Immature natural killer cell (primary cell): Measurements from ENCODE around the gene NMNAT3. TPM values are rescaled to one million over a fixed set of nuclear protein-coding genes. Genes with fewer than 3 reads are reported as not detected.
A peak's percentile ranks its signal among the peaks of the same experiment; 100 is the strongest.

Experiments used
- DNase-seq, 3 donors: peaks; one replicate each; pipeline ENCODE4 v3.0.0; 2022; ENCODE audit warnings: mixed read lengths in 1 of 3
- H3K27ac Mint-ChIP-seq, 6 donors: one replicate each; pipeline ENCODE4 v1.8.0; 2020; ENCODE audit warnings: mixed read lengths in 6 of 6, mild to moderate bottlenecking in 5 of 6, inconsistent platforms in 4 of 6, moderate library complexity in 3 of 6
- H3K27me3 Mint-ChIP-seq, 3 donors: one replicate each; pipeline ENCODE4 v1.8.0; 2020 to 2021; ENCODE audit warnings: low read depth in 3 of 3, mild to moderate bottlenecking in 3 of 3, mixed read lengths in 3 of 3, moderate library complexity in 3 of 3, inconsistent platforms in 1 of 3
- H3K36me3 Mint-ChIP-seq, 3 donors: one replicate each; pipeline ENCODE4 v1.8.0; 2020; ENCODE audit warnings: mixed read lengths in 3 of 3, inconsistent platforms in 2 of 3, mild to moderate bottlenecking in 2 of 3
- H3K4me1 Mint-ChIP-seq, 2 donors: one replicate each; pipeline ENCODE4 v1.8.0; 2020; ENCODE audit warnings: inconsistent platforms in 2 of 2, mild to moderate bottlenecking in 2 of 2, mixed read lengths in 2 of 2, moderate library complexity in 1 of 2
- H3K4me3 Mint-ChIP-seq, 5 donors: one replicate each; pipeline ENCODE4 v1.8.0; 2020; ENCODE audit warnings: mild to moderate bottlenecking in 5 of 5, mixed read lengths in 5 of 5, inconsistent platforms in 3 of 5, moderate library complexity in 3 of 5
- H3K9me3 Mint-ChIP-seq, 6 donors: one replicate each; pipeline ENCODE4 v1.8.0; 2020; ENCODE audit warnings: mild to moderate bottlenecking in 6 of 6, mixed read lengths in 6 of 6, inconsistent platforms in 4 of 6, moderate library complexity in 3 of 6
- polyA plus RNA-seq, 3 donors: library from polyadenylated mRNA; unstranded; fragments of 300-500 nt; fragmentation: Illumina TruSeq; gene quantifications; one replicate each; pipeline ENCODE4 v1.2.3, GENCODE V29; 2021

The NMNAT3 gene
- polyA plus RNA-seq, 3 donors from 2014 or later, result 1.4 to 7.1 (median 2.5) TPM

DNA sequence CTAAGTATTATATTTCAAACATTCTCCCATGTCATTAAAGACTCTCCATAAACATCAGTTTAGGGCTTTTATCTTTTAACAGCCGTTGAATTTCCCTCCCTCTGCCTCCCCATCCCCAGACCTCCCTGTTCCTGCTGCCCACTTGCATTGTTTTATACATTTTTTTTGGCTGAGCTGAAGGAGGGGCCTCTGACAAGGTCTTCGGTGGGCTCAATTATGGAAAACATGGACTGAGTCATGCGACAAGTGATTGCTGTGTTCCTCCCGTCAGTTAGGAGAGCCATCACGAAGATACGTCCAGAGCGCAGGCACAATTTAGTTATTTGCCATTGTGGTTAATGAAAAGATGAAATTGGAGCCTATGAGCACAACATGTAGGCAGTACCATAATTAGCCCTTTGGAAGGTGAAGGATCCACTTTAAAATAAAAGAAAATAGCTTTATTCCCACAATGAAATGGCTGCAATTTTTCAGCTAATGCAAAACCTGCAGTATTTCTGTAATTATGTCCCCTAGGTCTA lies 12.0 kb upstream of the NMNAT3 start:
- Mint-ChIP-seq H3K27ac (no peak overlapping the region), H3K4me1 (no peaks in the 10 kb centered on the region), H3K9me3 (peaks cover 0 to 5% (median 0%) of the 10 kb centered on the region in 6 donors), H3K36me3 (no peaks in the 10 kb centered on the region), H3K27me3 (peaks cover 2 to 7% (median 7%) of the 10 kb centered on the region in 3 donors), H3K4me3 (no peak overlapping the region)
- DNase-seq, result no peak

DNA sequence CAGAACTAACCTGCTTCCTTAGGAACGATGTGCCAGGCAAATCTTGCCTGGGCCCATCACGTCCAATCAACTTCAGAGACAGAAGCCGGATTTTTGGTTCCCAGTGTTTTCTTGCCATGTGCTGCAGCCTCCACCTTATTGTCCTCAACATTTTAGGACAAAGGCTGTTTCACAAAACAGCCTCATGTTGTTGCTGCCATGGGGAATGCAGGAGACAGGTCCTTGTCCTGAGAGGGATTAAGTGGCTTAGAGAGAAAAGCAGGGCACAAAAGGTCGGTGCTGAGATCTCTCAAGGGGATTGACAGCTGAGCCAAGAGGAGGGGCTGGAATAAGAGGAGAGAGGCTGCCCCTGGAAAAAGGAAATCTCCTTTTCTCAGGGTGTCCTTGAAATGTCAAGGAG lies 11.3 kb upstream of the NMNAT3 start:
- H3K27me3 Mint-ChIP-seq, result peaks cover 2 to 7% (median 7%) of the 10 kb centered on the region in 3 donors
- no peak overlapping the region for H3K27ac Mint-ChIP-seq
- no peak for DNase-seq
- H3K36me3 Mint-ChIP-seq, result no peaks in the 10 kb centered on the region
- H3K9me3 Mint-ChIP-seq, result peaks cover 0 to 5% (median 0%) of the 10 kb centered on the region in 6 donors
- no peaks in the 10 kb centered on the region for H3K4me1 Mint-ChIP-seq
- H3K4me3 Mint-ChIP-seq, result no peak overlapping the region

DNA sequence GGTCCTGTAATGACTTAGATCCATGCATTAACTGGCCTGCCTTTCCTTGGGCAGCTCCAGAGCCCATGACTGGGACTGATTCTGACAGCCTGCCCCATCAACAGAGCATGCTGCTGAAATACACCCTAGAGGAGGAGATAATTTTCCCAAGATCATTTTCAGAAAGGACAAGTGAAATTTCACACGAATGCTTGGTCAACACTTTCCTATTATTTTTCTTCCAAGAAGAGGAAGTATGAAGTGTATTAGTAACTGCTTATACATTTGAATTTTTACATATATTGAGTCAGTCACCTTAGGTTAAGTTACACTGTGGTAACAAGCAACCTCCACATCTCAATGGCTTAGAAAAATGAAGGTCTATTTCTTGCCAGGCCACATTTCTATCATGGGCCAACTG lies 9.7 kb upstream of the NMNAT3 start:
- H3K4me1 Mint-ChIP-seq, result no peaks in the 10 kb centered on the region
- DNase-seq, result no peak
- H3K36me3 Mint-ChIP-seq, result no peaks in the 10 kb centered on the region
- peaks cover 2 to 7% (median 7%) of the 10 kb centered on the region in 3 donors for H3K27me3 Mint-ChIP-seq
- peaks cover 0 to 2% (median 0%) of the 10 kb centered on the region in 6 donors for H3K9me3 Mint-ChIP-seq
- no peak overlapping the region for H3K4me3 Mint-ChIP-seq
- no peak overlapping the region for H3K27ac Mint-ChIP-seq

DNA sequence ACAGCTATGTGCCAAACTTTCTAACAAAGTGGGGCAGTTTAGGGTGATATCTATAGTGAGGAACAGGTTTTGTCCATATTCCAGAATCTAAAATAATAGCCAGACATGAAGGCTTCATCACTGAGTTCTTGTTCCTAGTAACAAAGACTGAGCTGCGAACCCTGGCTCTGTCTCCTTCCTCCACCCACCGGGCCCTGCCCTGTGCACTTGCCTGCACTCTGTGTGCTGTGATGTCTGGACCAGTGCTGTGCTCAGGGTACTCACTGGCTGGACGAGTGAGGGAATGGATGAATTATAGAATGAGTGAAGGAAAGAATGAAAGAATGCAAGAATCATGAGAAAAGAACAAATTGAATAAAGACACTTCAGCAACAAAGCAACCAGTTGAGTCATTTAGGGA lies 8.9 kb upstream of the NMNAT3 start:
- Mint-ChIP-seq H3K27ac (no peak overlapping the region), H3K27me3 (peaks cover 2 to 7% (median 7%) of the 10 kb centered on the region in 3 donors), H3K4me1 (no peaks in the 10 kb centered on the region), H3K4me3 (no peak overlapping the region), H3K9me3 (peaks cover 0 to 2% (median 0%) of the 10 kb centered on the region in 6 donors), H3K36me3 (no peaks in the 10 kb centered on the region)
- DNase-seq, result no peak

DNA sequence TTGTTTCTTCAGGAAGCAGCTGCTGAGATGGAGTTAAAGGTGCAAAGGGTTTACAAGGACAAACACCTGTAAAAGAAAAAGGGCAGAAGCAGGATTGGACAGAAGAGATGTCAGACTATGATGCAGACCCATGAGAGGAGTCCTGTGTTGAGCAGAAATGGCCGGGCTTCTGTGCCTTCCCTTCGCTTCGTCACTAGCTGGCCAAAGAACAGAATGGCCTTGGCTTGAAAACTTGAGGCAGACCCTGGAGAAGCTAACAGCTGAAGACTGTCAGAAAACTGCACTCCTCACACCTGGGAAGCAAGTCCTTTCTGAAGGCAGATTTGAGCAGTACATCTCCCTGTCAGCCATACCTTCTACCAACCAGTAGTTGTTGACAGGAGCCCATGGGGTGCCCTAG lies 8.4 kb upstream of the NMNAT3 start:
- no peak overlapping the region for H3K27ac Mint-ChIP-seq
- peaks cover 0 to 2% (median 0%) of the 10 kb centered on the region in 6 donors for H3K9me3 Mint-ChIP-seq
- no peaks in the 10 kb centered on the region for H3K4me1 Mint-ChIP-seq
- no peaks in the 10 kb centered on the region for H3K36me3 Mint-ChIP-seq
- no peak for DNase-seq
- peaks cover 2 to 7% (median 4%) of the 10 kb centered on the region in 3 donors for H3K27me3 Mint-ChIP-seq
- no peak overlapping the region for H3K4me3 Mint-ChIP-seq

DNA sequence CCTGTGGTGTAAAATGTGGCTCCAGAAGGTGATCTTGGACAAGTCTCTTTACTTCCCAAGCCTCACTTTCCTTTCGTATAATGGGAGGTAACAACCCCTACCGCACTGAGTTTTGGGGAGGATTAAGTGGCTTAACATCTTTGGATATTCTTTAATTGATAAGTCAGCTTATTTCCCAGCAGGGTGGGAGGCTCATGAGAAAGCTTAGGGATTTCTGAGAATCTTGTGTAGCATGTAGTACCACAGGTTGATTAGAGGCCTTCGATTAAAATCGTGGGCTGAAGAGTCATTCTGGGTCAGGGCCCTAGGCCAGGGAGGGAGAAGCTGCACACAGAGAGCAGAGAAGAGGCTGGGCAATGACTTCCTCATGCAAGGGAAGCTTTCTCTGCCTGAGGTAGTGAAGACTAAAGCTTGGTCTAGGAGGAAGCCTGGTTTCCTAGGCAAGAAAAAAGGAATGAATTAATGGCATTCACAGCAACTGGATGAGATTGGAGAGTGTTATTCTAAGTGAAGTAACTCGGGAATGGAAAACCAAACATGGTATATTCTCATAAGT lies 1.5 kb upstream of the NMNAT3 start:
- peaks cover 0 to 4% (median 0%) of the 10 kb centered on the region in 3 donors for H3K36me3 Mint-ChIP-seq
- H3K27ac Mint-ChIP-seq, result no peak overlapping the region
- DNase-seq, result no peak
- H3K4me3 Mint-ChIP-seq, result no peak overlapping the region
- H3K27me3 Mint-ChIP-seq, result peaks cover 0 to 5% (median 0%) of the 10 kb centered on the region in 3 donors
- peaks cover 0 to 2% (median 0%) of the 10 kb centered on the region in 6 donors for H3K9me3 Mint-ChIP-seq
- peaks cover 14 to 17% of the 10 kb centered on the region in 2 donors for H3K4me1 Mint-ChIP-seq

GRCh38 chr3:139676632-139677387 lies 962 bp downstream of the NMNAT3 start:
- DNase-seq, result no peak
- peaks cover 0 to 4% (median 0%) of the 10 kb centered on the region in 3 donors for H3K36me3 Mint-ChIP-seq
- H3K9me3 Mint-ChIP-seq, result peaks cover 0 to 2% (median 0%) of the 10 kb centered on the region in 6 donors
- H3K4me1 Mint-ChIP-seq, result peaks cover 14 to 17% of the 10 kb centered on the region in 2 donors
- H3K27ac Mint-ChIP-seq, result peak overlapping the region in 3 of 6 donors; percentile 21 to 37 (median 29)
- H3K4me3 Mint-ChIP-seq, result peak overlapping the region; percentile 69 to 89 (median 85)
- H3K27me3 Mint-ChIP-seq, result peaks cover 0 to 4% (median 0%) of the 10 kb centered on the region in 3 donors

DNA sequence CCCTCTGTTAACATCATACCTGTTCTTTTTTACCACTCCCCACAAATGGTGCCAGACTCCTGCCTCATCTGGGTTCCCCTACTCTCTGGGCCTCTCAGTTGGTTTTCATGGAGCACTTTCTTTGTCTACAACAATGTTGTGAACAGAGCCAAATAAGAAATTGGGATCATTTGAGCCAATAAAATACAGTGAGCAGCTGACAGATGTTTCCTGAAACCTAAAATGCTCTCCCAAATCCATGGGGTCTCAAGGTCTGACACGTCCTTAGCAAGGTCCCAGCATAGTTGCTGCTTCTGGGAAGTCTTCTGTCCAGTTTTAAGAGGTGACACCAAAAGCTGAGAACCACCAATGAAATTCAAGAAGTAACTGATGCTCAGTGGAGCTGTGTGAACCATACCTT lies 1.7 kb downstream of the NMNAT3 start:
- DNase-seq, result no peak
- Mint-ChIP-seq H3K36me3 (peaks cover 0 to 4% (median 0%) of the 10 kb centered on the region in 3 donors), H3K27ac (no peak overlapping the region), H3K9me3 (peaks cover 0 to under 1% (median 0%) of the 10 kb centered on the region in 6 donors), H3K4me3 (peak overlapping the region in 2 of 5 donors; percentile 74 to 89), H3K27me3 (peaks cover 0 to 4% (median 0%) of the 10 kb centered on the region in 3 donors), H3K4me1 (peaks cover 14 to 17% of the 10 kb centered on the region in 2 donors)

DNA sequence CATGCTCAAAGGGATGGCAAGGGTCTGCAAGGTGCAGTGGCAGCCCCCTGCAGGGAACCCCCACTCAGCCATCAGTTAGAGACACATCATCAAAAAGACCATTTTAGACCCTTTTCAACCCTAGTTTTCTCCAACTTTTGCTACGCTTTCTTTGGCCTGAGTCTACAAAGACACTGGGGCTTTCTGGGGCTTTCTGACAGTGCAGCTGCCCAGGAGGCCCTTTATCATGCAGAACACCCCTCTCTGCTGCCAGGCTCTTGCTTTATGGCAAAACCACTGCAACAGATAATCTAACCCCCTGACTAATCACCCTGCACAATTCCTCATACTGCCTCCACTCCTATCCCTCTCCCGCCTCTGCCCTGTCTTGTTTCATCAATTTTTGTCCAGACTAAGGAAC lies 2.4 kb downstream of the NMNAT3 start:
- Mint-ChIP-seq H3K27ac (no peak overlapping the region), H3K9me3 (no peaks in the 10 kb centered on the region), H3K36me3 (peaks cover 0 to 3% (median 0%) of the 10 kb centered on the region in 3 donors), H3K4me3 (no peak overlapping the region), H3K27me3 (peaks cover 0 to 4% (median 0%) of the 10 kb centered on the region in 3 donors), H3K4me1 (peaks cover 14 to 17% of the 10 kb centered on the region in 2 donors)
- no peak for DNase-seq

GRCh38 chr3:139674571-139675260 lies 3.1 kb downstream of the NMNAT3 start:
- Mint-ChIP-seq H3K9me3 (no peaks in the 10 kb centered on the region), H3K36me3 (no peaks in the 10 kb centered on the region), H3K4me3 (no peak overlapping the region), H3K27ac (no peak overlapping the region), H3K4me1 (peaks cover 14 to 17% of the 10 kb centered on the region in 2 donors), H3K27me3 (peaks cover 0 to 4% (median 0%) of the 10 kb centered on the region in 3 donors)
- DNase-seq, result no peak

DNA sequence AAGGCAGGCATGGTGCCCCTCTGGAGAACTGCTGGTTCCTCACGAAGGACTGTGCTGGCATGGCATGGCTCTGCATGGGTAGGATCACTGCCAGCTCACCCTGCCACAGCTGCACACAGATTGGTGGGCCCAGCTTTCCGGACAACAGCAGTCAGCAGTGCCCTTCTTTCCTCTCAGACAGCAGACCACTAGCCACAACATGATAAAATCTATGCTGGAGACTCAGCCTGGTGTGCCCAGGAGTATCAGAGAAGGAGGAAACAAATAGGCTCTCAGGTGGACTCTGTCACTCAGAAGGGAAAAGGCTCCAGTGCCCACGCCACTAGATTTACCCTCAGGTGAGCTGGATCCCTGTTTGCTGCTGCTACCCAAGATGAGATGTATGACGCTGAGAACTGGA lies 4.9 kb downstream of the NMNAT3 start:
- Mint-ChIP-seq H3K36me3 (no peaks in the 10 kb centered on the region), H3K9me3 (no peaks in the 10 kb centered on the region), H3K27me3 (peaks cover 0 to 4% (median 0%) of the 10 kb centered on the region in 3 donors), H3K27ac (no peak overlapping the region), H3K4me1 (peaks cover 9% of the 10 kb centered on the region in 2 donors), H3K4me3 (no peak overlapping the region)
- DNase-seq, result no peak

DNA sequence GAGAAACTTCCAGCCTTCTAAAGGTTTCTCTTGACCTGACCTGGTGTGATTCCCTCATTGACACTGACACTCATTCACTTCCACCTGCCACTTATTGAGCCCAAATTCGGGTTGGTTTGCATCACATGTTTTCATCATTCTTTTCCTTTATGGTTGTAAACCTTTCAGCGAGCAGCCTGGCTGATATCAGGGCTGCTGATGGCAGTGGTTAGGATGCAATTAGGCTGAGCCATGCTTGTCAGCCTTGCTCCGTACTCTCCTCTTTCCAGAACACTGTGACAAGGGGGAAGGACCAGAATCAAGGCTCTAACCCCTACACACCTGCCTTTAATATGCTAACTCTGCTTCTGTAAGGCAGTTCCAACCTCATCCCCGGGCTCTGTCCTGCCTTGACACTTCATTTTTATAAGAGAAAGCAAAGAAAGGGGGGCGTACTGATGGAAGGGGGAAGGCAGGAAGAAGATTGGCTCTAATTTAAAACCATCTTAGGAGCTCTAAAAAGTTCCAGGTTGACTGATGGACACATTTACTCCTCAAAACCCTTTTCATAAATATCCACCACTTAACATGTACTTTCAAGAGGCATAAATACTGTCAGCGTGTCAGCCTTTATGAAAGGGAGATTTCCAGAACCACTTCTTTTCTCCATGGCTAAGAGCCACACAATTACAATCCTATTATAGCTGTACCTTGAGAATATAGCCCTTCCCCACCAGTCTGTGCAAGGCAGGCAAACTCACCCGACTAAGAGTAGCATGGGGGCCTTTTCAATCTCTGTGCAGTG lies 5.7 kb downstream of the NMNAT3 start:
- H3K27me3 Mint-ChIP-seq, result peaks cover 0 to 4% (median 0%) of the 10 kb centered on the region in 3 donors
- H3K4me1 Mint-ChIP-seq, result peaks cover 6 to 7% of the 10 kb centered on the region in 2 donors
- no peak overlapping the region for H3K4me3 Mint-ChIP-seq
- H3K27ac Mint-ChIP-seq, result no peak overlapping the region
- H3K9me3 Mint-ChIP-seq, result no peaks in the 10 kb centered on the region
- no peaks in the 10 kb centered on the region for H3K36me3 Mint-ChIP-seq
- no peak for DNase-seq

- Mint-ChIP-seq H3K4me3 (no peak overlapping the region), H3K36me3 (no peaks in the 10 kb centered on the region), H3K9me3 (no peaks in the 10 kb centered on the region), H3K4me1 (no peaks in the 10 kb centered on the region), H3K27ac (no peak overlapping the region), H3K27me3 (peaks cover 0 to 2% (median 0%) of the 10 kb centered on the region in 3 donors)
- DNase-seq, result no peak
Measured at GRCh38 chr3:139671107-139671506, 6.7 kb downstream of the NMNAT3 start.
